ENCODE results near the gene NCAPG2. TPM values are rescaled to one million over a fixed set of nuclear protein-coding genes. Genes with fewer than 3 reads are reported as not detected.

The NCAPG2 gene
- total and polyA plus RNA-seq, 9 donors = 3.2 to 9.3 (median 5.1) TPM

DNA sequence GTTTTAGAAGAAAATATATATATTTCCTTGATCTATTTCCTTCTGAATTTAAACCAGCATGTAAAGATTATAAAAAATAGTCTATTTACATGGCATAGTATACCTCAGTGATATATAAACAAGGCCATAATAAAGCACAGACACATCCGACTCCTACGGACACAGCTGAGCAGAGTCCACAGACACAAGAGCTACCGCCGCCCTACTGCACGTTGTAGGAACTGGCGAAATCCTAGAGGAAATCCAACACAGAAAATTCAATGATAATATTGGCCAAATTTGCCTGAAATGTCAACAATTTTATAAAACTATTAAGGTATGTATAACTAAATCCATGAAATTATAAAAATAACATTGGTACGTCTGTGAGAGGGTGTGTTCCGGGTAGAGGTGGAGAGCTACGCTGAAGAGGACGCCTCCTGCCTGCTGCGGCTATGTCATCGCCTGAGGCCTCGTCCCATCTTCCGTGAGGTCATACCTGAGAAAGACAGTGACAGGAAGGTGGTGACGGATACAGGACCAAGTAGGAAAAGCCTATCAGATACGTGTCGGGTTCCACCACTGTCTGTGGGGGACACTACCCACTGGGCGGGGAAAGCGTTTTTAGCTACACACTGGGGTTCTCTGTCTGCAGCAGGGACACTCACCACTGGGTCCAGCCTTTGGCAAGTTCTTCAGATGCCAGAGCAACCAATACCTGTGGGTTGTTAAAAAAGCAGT is 29.3 kb upstream of the NCAPG2 start:
- DNase-seq = no peak
- no peak for TF ChIP-seq POLR2A (IDR thresholded peaks at IDR 0.05)
- TF ChIP-seq, protein P1, sequence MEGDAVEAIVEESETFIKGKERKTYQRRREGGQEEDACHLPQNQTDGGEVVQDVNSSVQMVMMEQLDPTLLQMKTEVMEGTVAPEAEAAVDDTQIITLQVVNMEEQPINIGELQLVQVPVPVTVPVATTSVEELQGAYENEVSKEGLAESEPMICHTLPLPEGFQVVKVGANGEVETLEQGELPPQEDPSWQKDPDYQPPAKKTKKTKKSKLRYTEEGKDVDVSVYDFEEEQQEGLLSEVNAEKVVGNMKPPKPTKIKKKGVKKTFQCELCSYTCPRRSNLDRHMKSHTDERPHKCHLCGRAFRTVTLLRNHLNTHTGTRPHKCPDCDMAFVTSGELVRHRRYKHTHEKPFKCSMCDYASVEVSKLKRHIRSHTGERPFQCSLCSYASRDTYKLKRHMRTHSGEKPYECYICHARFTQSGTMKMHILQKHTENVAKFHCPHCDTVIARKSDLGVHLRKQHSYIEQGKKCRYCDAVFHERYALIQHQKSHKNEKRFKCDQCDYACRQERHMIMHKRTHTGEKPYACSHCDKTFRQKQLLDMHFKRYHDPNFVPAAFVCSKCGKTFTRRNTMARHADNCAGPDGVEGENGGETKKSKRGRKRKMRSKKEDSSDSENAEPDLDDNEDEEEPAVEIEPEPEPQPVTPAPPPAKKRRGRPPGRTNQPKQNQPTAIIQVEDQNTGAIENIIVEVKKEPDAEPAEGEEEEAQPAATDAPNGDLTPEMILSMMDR (IDR thresholded peaks at IDR 0.05) = no peak
- no peak for TF ChIP-seq EP300 (IDR thresholded peaks at IDR 0.05)
- Histone ChIP-seq H3K27me3 (no peaks in the 10 kb centered on the region), H3K9me3 (no peaks in the 10 kb centered on the region), H3K4me1 (ENCODE audit: insufficient read depth) (peaks cover 3% of the 10 kb centered on the region), H3K4me3 (no peak overlapping the region), H3K27ac (no peak overlapping the region), H3K36me3 (no peaks in the 10 kb centered on the region)
- intact Hi-C loops (cut with DNase I) = loop anchor here in 1 of 4 donors (10.0 kb wide), 1 partner anchor 81 kb away; no protein-coding TSS in a partner anchor
- WGBS, 3 donors = 92 to 98% (median 95%) methylated on average over 19 of the region's 19 CpGs

DNA sequence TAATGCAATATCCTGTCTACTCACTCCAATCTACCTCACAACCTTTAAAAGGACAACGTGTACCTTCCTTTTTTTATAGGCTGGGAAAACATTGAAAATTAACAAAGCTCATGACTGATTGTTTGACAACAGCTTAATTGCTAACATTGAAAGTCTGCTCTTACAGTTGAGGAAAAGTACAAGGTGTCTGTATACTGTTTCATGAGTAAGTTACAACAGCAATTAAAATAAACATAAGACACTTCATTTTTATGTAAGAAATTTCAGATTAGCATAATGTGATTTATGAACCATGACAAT is 28.6 kb upstream of the NCAPG2 start:
- intact Hi-C loops (cut with DNase I) = loop anchor here in 1 of 4 donors (10.0 kb wide), 1 partner anchor 82 kb away; no protein-coding TSS in a partner anchor
- Histone ChIP-seq H3K36me3 (no peaks in the 10 kb centered on the region), H3K27ac (no peak overlapping the region), H3K9me3 (no peaks in the 10 kb centered on the region), H3K27me3 (no peaks in the 10 kb centered on the region), H3K4me1 (ENCODE audit: insufficient read depth) (peaks cover 3% of the 10 kb centered on the region), H3K4me3 (no peak overlapping the region)
- no peak for DNase-seq
- 84 to 89% (median 87%) methylated on average over 1 of the region's 1 CpG for WGBS, 3 donors
- TF ChIP-seq, protein P1 (IDR thresholded peaks at IDR 0.05) = no peak
- TF ChIP-seq EP300 (IDR thresholded peaks at IDR 0.05) (no peak), POLR2A (IDR thresholded peaks at IDR 0.05) (no peak)

DNA sequence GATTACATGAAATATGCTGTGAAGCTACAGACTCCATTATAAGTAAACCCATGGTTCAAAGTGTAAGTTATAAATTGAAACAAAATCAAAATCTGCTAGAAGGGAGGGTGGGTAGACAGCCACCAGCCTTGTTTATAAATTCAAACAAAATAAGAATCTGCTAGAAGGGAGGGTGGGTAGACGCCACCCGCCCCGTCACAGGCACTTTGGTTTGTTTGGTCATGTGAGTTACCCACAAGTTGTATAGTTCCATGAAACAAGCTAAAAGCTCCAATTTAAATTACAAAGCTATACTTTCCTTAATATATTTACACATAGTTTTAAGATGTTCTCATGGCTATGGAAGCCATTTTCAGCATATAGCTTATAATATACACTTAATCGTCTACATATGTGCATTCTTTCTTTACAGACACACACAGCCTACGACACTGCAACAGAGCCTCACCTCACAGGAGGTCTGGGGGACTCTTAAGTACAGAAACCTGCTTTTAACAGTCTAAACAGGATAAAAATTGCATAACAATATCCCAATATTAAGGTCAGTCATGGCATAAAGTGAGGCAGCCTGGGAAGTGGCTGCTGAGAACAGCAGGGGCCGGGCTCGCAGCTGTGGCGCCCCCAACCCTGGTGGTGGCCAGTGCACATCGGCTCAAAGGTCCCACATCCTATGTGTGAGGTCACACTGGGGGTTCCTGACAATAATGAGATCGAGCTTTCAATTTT is 28.1 kb upstream of the NCAPG2 start:
- H3K9me3 ChIP-seq = no peaks in the 10 kb centered on the region
- TF ChIP-seq EP300 (IDR thresholded peaks at IDR 0.05) = no peak
- TF ChIP-seq, protein P1 (IDR thresholded peaks at IDR 0.05) = no peak
- no peak for TF ChIP-seq POLR2A (IDR thresholded peaks at IDR 0.05)
- peaks cover 3% of the 10 kb centered on the region for H3K4me1 ChIP-seq (ENCODE audit: insufficient read depth)
- DNase-seq = no peak
- no peak overlapping the region for H3K27ac ChIP-seq
- no peaks in the 10 kb centered on the region for H3K36me3 ChIP-seq
- intact Hi-C loops (cut with DNase I) = loop anchor here in 1 of 4 donors (10.0 kb wide), 1 partner anchor 82 kb away; no protein-coding TSS in a partner anchor
- no peak overlapping the region for H3K4me3 ChIP-seq
- WGBS, 3 donors = 86 to 90% (median 87%) methylated on average over 10 of the region's 10 CpGs
- no peaks in the 10 kb centered on the region for H3K27me3 ChIP-seq

DNA sequence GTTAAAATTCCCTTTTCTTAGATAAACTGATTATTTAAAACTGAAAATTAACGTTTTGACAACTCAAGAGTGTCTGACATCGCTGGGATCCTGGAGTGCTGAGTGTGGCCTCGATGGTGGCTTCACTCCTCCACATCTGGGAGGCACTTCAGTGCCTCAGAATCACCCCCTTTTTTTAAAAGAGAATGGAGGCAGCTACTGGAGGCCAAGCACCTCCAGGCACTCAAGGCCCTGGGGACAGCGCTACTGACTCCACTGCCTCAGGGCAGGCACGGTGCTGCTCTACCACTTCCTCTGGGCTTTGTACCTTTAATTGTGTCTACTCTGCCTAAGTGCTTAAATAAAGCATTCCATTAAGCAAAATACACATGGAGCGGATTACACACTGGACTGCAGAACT is 27.2 kb upstream of the NCAPG2 start:
- H3K9me3 ChIP-seq = no peaks in the 10 kb centered on the region
- TF ChIP-seq, protein P1 (IDR thresholded peaks at IDR 0.05) = no peak
- no peak for TF ChIP-seq POLR2A (IDR thresholded peaks at IDR 0.05)
- no peak for TF ChIP-seq EP300 (IDR thresholded peaks at IDR 0.05)
- H3K4me3 ChIP-seq = no peak overlapping the region
- WGBS, 3 donors = 80 to 94% (median 91%) methylated on average over 6 of the region's 6 CpGs
- H3K27ac ChIP-seq = no peak overlapping the region
- H3K36me3 ChIP-seq = no peaks in the 10 kb centered on the region
- intact Hi-C loops (cut with DNase I) = loop anchor here in 1 of 4 donors (10.0 kb wide), 1 partner anchor 83 kb away; no protein-coding TSS in a partner anchor
- H3K4me1 ChIP-seq (ENCODE audit: insufficient read depth) = peaks cover 3% of the 10 kb centered on the region
- no peaks in the 10 kb centered on the region for H3K27me3 ChIP-seq
- no peak for DNase-seq
